ENCODE results near the gene ST14. TPM values are rescaled to one million over a fixed set of nuclear protein-coding genes. Genes with fewer than 3 reads are reported as not detected.
"Not testable (repeated sequence)": the region's sequence is repeated elsewhere in the genome, so short reads cannot be mapped to it uniquely, and the experiment has no call there.

ST14 gene
- total RNA-seq, 2 donors from 2014 or later, result 17.5 to 21.7 TPM

GRCh38 chr11:130244848-130245247, 85.3 kb downstream of the ST14 start:
- Histone ChIP-seq H3K4me1 (ENCODE audit: control insufficient read depth, insufficient read depth, low read length) (no peaks in the 10 kb centered on the region), H3K27me3 (ENCODE audit: control insufficient read depth, insufficient read depth, low read length, poor library complexity, severe bottlenecking) (no peaks in the 10 kb centered on the region), H3K4me3 (ENCODE audit: low read length) (no peak overlapping the region), H3K9me3 (ENCODE audit: control insufficient read depth, low read length) (no peaks in the 10 kb centered on the region), H3K36me3 (ENCODE audit: control insufficient read depth, insufficient read depth, low read length) (peaks cover 4% of the 10 kb centered on the region), H3K9ac (ENCODE audit: extremely low read depth, low read length, poor library complexity, severe bottlenecking) (no peak overlapping the region), H3K27ac (ENCODE audit: low read depth, low read length) (no peak overlapping the region)
- Mint-ChIP-seq H3K27ac (peak overlapping the region; percentile 69), H3K4me3 (no peak overlapping the region), H3K27me3 (ENCODE audit: insufficient read depth) (no peaks in the 10 kb centered on the region), H3K9me3 (no peaks in the 10 kb centered on the region), H3K36me3 (ENCODE audit: low read depth) (peaks cover 10% of the 10 kb centered on the region), H3K4me1 (no peaks in the 10 kb centered on the region)
- no peak for DNase-seq
- TF ChIP-seq CTCF (conservative IDR thresholded peaks at IDR 0.05), result no peak
- WGBS, 2 experiments (ENCODE audit: insufficient coverage in 1 of 2, insufficient read length in 1 of 2), result 97 to 100% methylated on average over 1 to 3 of the region's 3 CpGs

- not testable (repeated sequence) for H3K27me3 ChIP-seq (ENCODE audit: control insufficient read depth, insufficient read depth, low read length, poor library complexity, severe bottlenecking); DNase-seq; H3K4me1 ChIP-seq (ENCODE audit: control insufficient read depth, insufficient read depth, low read length); H3K9ac ChIP-seq (ENCODE audit: extremely low read depth, low read length, poor library complexity, severe bottlenecking); H3K9me3 ChIP-seq (ENCODE audit: control insufficient read depth, low read length); H3K4me1 Mint-ChIP-seq; H3K27ac Mint-ChIP-seq; H3K27me3 Mint-ChIP-seq (ENCODE audit: insufficient read depth); H3K4me3 Mint-ChIP-seq; H3K4me3 ChIP-seq (ENCODE audit: low read length); H3K36me3 ChIP-seq (ENCODE audit: control insufficient read depth, insufficient read depth, low read length); H3K36me3 Mint-ChIP-seq (ENCODE audit: low read depth); H3K27ac ChIP-seq (ENCODE audit: low read depth, low read length); H3K9me3 Mint-ChIP-seq
- 97 to 98% methylated on average over 6 of the region's 6 CpGs for WGBS, 2 experiments (ENCODE audit: insufficient coverage in 1 of 2, insufficient read length in 1 of 2)
Observed at GRCh38 chr11:130245375-130245774, 85.8 kb downstream of the ST14 start.

GRCh38 chr11:130246270-130246669, 86.7 kb downstream of the ST14 start:
- H3K27me3 Mint-ChIP-seq (ENCODE audit: insufficient read depth), result no peaks in the 10 kb centered on the region
- no peak overlapping the region for H3K4me3 Mint-ChIP-seq
- Histone ChIP-seq H3K9me3 (ENCODE audit: control insufficient read depth, low read length) (no peaks in the 10 kb centered on the region), H3K27me3 (ENCODE audit: control insufficient read depth, insufficient read depth, low read length, poor library complexity, severe bottlenecking) (no peaks in the 10 kb centered on the region), H3K4me3 (ENCODE audit: low read length) (no peak overlapping the region), H3K27ac (ENCODE audit: low read depth, low read length) (no peak overlapping the region), H3K36me3 (ENCODE audit: control insufficient read depth, insufficient read depth, low read length) (peaks cover 4% of the 10 kb centered on the region), H3K9ac (ENCODE audit: extremely low read depth, low read length, poor library complexity, severe bottlenecking) (no peak overlapping the region), H3K4me1 (ENCODE audit: control insufficient read depth, insufficient read depth, low read length) (no peaks in the 10 kb centered on the region)
- 85 to 100% methylated on average over 1 of the region's 1 CpG for WGBS, 2 experiments (ENCODE audit: insufficient coverage in 1 of 2, insufficient read length in 1 of 2)
- H3K27ac Mint-ChIP-seq, result no peak overlapping the region
- H3K4me1 Mint-ChIP-seq, result peaks cover 11% of the 10 kb centered on the region
- H3K36me3 Mint-ChIP-seq (ENCODE audit: low read depth), result peaks cover 10% of the 10 kb centered on the region
- TF ChIP-seq CTCF (conservative IDR thresholded peaks at IDR 0.05), result no peak
- no peak for DNase-seq
- H3K9me3 Mint-ChIP-seq, result no peaks in the 10 kb centered on the region

- no peak for TF ChIP-seq CTCF (conservative IDR thresholded peaks at IDR 0.05)
- WGBS, 2 experiments (ENCODE audit: insufficient coverage in 1 of 2, insufficient read length in 1 of 2), result 98% methylated on average over 3 of the region's 3 CpGs; no CpG with 5 or more reads in 1 of the 2 experiments
- Mint-ChIP-seq H3K36me3 (ENCODE audit: low read depth) (peaks cover 10% of the 10 kb centered on the region), H3K4me3 (no peak overlapping the region), H3K27me3 (ENCODE audit: insufficient read depth) (no peaks in the 10 kb centered on the region), H3K9me3 (no peaks in the 10 kb centered on the region), H3K27ac (no peak overlapping the region), H3K4me1 (peaks cover 12% of the 10 kb centered on the region)
- H3K9ac ChIP-seq (ENCODE audit: extremely low read depth, low read length, poor library complexity, severe bottlenecking), result no peak overlapping the region
- H3K27ac ChIP-seq (ENCODE audit: low read depth, low read length), result no peak overlapping the region
- H3K27me3 ChIP-seq (ENCODE audit: control insufficient read depth, insufficient read depth, low read length, poor library complexity, severe bottlenecking), result no peaks in the 10 kb centered on the region
- H3K36me3 ChIP-seq (ENCODE audit: control insufficient read depth, insufficient read depth, low read length), result peaks cover 4% of the 10 kb centered on the region
- no peaks in the 10 kb centered on the region for H3K9me3 ChIP-seq (ENCODE audit: control insufficient read depth, low read length)
- DNase-seq, result no peak
- H3K4me3 ChIP-seq (ENCODE audit: low read length), result no peak overlapping the region
- no peaks in the 10 kb centered on the region for H3K4me1 ChIP-seq (ENCODE audit: control insufficient read depth, insufficient read depth, low read length)
Observed at GRCh38 chr11:130246738-130247137, 87.2 kb downstream of the ST14 start.
